GM12878 (cell line): ENCODE data around the gene ST6GALNAC3. TPM values are rescaled to one million over a fixed set of nuclear protein-coding genes. Genes with fewer than 3 reads are reported as not detected.

ENCODE experiments used
- ATAC-seq: fragments of 200-7000 bp; cut with Tn5 transposase; 3 replicates; pipeline ENCODE4 v1.9.1; 2020; ENCODE audit warnings: mild to moderate bottlenecking, moderate library complexity
- BruUV-seq: library from RNA; stranded (reverse); fragments of 400-500 nt; replicated peaks from 2 replicates; lab custom pipeline; 2021; lab: Mats Ljungman, UMichigan
- CTCF ChIA-PET: fragments of 300-600 bp; sonication (Branson Sonifier 250); formaldehyde crosslinking; extraction: SDS; loops from one replicate; lab custom pipeline; 2021; ENCODE audit warnings: inconsistent platforms; lab: Yijun Ruan, JAX
- POLR2A ChIA-PET: fragments of 350-600 bp; formaldehyde crosslinking; extraction: SDS; loops from one replicate; lab custom pipeline; 2021; ENCODE audit warnings: inconsistent platforms; lab: Charles Lee
- RAD21 ChIA-PET: fragments of 300-600 bp; sonication (Branson Sonifier 250); formaldehyde crosslinking; loops from one replicate; lab custom pipeline; 2023; ENCODE audit warnings: antibody characterized with exemption; ENCODE audit not compliant: unreplicated experiment; lab: Charles Lee
- SMC1A ChIA-PET: fragments of 300-600 bp; sonication (Branson Sonifier 250); formaldehyde crosslinking; loops from one replicate; lab custom pipeline; 2023; ENCODE audit not compliant: unreplicated experiment, uncharacterized antibody; lab: Charles Lee
- DNase-seq: peaks from one replicate; pipeline ENCODE4 v3.0.0-alpha.2; 2011; ENCODE audit warnings: low read depth, low spot score
- FAIRE-seq: peaks from 3 replicates; lab custom pipeline; 2011; peaks lifted over from hg19 to GRCh38; lab: Jason Lieb, UNC
- H2AFZ ChIP-seq: 2 replicates; pipeline ENCODE4 v1.6.0; 2011; ENCODE audit warnings: low read depth, low read length, control low read depth; ENCODE audit not compliant: control insufficient read depth
- H3K27ac ChIP-seq: 2 replicates; pipeline ENCODE4 v1.5.1; 2011; ENCODE audit warnings: control low read depth; ENCODE audit not compliant: control insufficient read depth, insufficient read depth
- H3K27me3 ChIP-seq, 2 experiments: replicated peaks in 1 of 2; 2 replicates each; pipeline versions ENCODE4 v1.6.0 to v1.6.1; 2011; ENCODE audit warnings: low read length in 1 of 2; ENCODE audit not compliant: control insufficient read depth in 2 of 2, insufficient read depth in 2 of 2
- H3K36me3 ChIP-seq, 2 experiments: 2 replicates each; pipeline ENCODE4 v1.5.1; 2011; ENCODE audit warnings: low read length in 1 of 2; ENCODE audit not compliant: control insufficient read depth in 2 of 2, insufficient read depth in 2 of 2
- H3K4me1 ChIP-seq: 2 replicates; pipeline ENCODE4 v1.6.1; 2011; ENCODE audit warnings: mild to moderate bottlenecking, low read length, moderate library complexity, mixed read lengths; ENCODE audit not compliant: control insufficient read depth, insufficient read depth
- H3K4me2 ChIP-seq: 2 replicates; pipeline ENCODE4 v1.6.0; 2011; ENCODE audit warnings: control low read depth; ENCODE audit not compliant: control insufficient read depth, insufficient read depth
- H3K4me3 ChIP-seq: fragments of 200-600 bp; sonication (generic); 2 replicates; pipeline ENCODE4 v1.5.1; 2016
- H3K79me2 ChIP-seq: 2 replicates; pipeline ENCODE4 v1.6.0; 2011; ENCODE audit warnings: low read length; ENCODE audit not compliant: control insufficient read depth, insufficient read depth
- H3K9ac ChIP-seq: 2 replicates; pipeline ENCODE4 v1.8.0; 2011; ENCODE audit warnings: low read length, control low read depth, mixed read lengths; ENCODE audit not compliant: control insufficient read depth, insufficient read depth
- H3K9me3 ChIP-seq: replicated peaks from 3 replicates; pipeline ENCODE4 v1.5.1; 2011; ENCODE audit warnings: mild to moderate bottlenecking, low read length; ENCODE audit not compliant: control insufficient read depth, insufficient read depth
- H4K20me1 ChIP-seq: 2 replicates; pipeline ENCODE4 v1.6.0; 2011; ENCODE audit not compliant: control insufficient read depth, insufficient read depth
- CREB1 ChIP-seq: IDR thresholded peaks from 2 replicates; pipeline ENCODE4 v1.6.1; 2012; ENCODE audit warnings: low read depth, mild to moderate bottlenecking, inconsistent platforms
- FOS ChIP-seq: IDR thresholded peaks from 3 replicates; pipeline ENCODE4 v1.6.1; 2011; ENCODE audit warnings: borderline replicate concordance; ENCODE audit not compliant: insufficient read length; ENCODE audit errors: extremely low read depth
- IRF3 ChIP-seq: fragments of 450-650 bp; IDR thresholded peaks from 2 replicates; pipeline ENCODE4 v1.6.1; 2014; ENCODE audit warnings: mild to moderate bottlenecking
- JUND ChIP-seq: IDR thresholded peaks from 2 replicates; pipeline ENCODE4 v1.6.1; 2012; ENCODE audit warnings: low read depth, mild to moderate bottlenecking, low read length, improper control_type of control experiment, moderate library complexity
- MXI1 ChIP-seq: fragments of 150-350 bp; IDR thresholded peaks from 2 replicates; pipeline ENCODE4 v1.6.1; 2011; ENCODE audit warnings: low read depth, mild to moderate bottlenecking, inconsistent platforms, low read length, improper control_type of control experiment
- POLR2AphosphoS2 ChIP-seq: IDR thresholded peaks from 2 replicates; pipeline ENCODE4 v1.6.1; 2011; ENCODE audit warnings: low read depth, mild to moderate bottlenecking, low read length, improper control_type of control experiment, moderate library complexity
- RAD21 ChIP-seq: IDR thresholded peaks from 2 replicates; pipeline ENCODE4 v1.6.1; 2011; ENCODE audit warnings: mild to moderate bottlenecking, low read depth, low read length, moderate library complexity; ENCODE audit not compliant: insufficient read depth
- SMC3 ChIP-seq: IDR thresholded peaks from 2 replicates; pipeline ENCODE4 v1.6.1; 2011; ENCODE audit warnings: low read length, improper control_type of control experiment, borderline replicate concordance
- STAT1 ChIP-seq: fragments of 450-650 bp; conservative IDR thresholded peaks from 2 replicates; pipeline ENCODE4 v1.6.1; 2014; ENCODE audit warnings: antibody characterized with exemption, mild to moderate bottlenecking
- TAF1 ChIP-seq: IDR thresholded peaks from 2 replicates; pipeline ENCODE4 v1.6.1; 2011; ENCODE audit warnings: mild to moderate bottlenecking, low read depth, low read length, borderline replicate concordance
- WGBS: methylation state at CpG from one replicate; pipeline ENCODE4 v1.1.6; 2016; ENCODE audit warnings: low lambda C conversion rate; ENCODE audit not compliant: insufficient replicate concordance, insufficient coverage; ENCODE audit errors: missing lambda C conversion rate; 5-methylcytosine and 5-hydroxymethylcytosine counted together
- in situ Hi-C: fragments of 300-500 bp; cut with MboI; formaldehyde crosslinking; loops from 9 replicates; pipeline ENCODE4 v1.14.3; 2018; ENCODE audit warnings: mixed read lengths
- intact Hi-C: fragments of 100-400 bp; cut with micrococcal nuclease; formaldehyde crosslinking; loops from one replicate; pipeline ENCODE4 v1.14.2; 2022; ENCODE audit not compliant: unreplicated experiment
- polyA plus RNA-seq, 11 experiments: library from polyadenylated mRNA; depleted of rRNA in 4 of 11; unstranded in 6 of 11; stranded (reverse) in 5 of 11; fragments of >200 nt; fragmentation: Nextera tagmentation in 4 of 11; fragmentation: Illumina TruSeq in 1 of 11; extraction: Ambion mirVana in 4 of 11; extraction: Trizol in 1 of 11; gene quantifications; 1 replicate in 1 of 11; 2 replicates in 10 of 11; pipeline versions ENCODE4 v1.2.1 to v1.2.3, GENCODE V29; 2011 to 2016; ENCODE audit warnings: inconsistent platforms in 2 of 11, missing spikeins in 2 of 11, low read depth in 1 of 11
- total RNA-seq, 4 experiments: library from RNA; depleted of rRNA in 3 of 4; stranded (reverse); fragments of >200 nt in 3 of 4; fragmentation: Illumina TruSeq in 1 of 4; extraction: Trizol in 1 of 4; gene quantifications; 2 replicates each; pipeline versions ENCODE4 v1.2.1 to v1.2.3, GENCODE V29; 2013 to 2021

Gene ST6GALNAC3
- total and polyA plus RNA-seq, 10 of the 15 experiments (the other 5 are each of a cell fraction or from before 2014, with no cell fraction given): 0.04 to 0.68 (median 0.18) TPM; not detected in 3

GRCh38 chr1:76501136-76501535 is 426.6 kb downstream of the ST6GALNAC3 start:
- no TSS peak for BruUV-seq
- no peak overlapping the region for H3K27ac ChIP-seq
- no peaks in the 10 kb centered on the region for H4K20me1 ChIP-seq
- no peaks in the 10 kb centered on the region for H3K27me3 ChIP-seq
- in situ Hi-C loops (no loop called here), intact Hi-C loops (no loop called here)
- SMC1A ChIA-PET: interaction anchor here (0.8 to 2.1 kb wide), 2 partner anchors 36 to 447 kb away, joined by 3 to 6 read pairs; no protein-coding TSS in a partner anchor
- no peaks in the 10 kb centered on the region for H3K9me3 ChIP-seq
- POLR2A ChIA-PET: no interaction called here
- no peak overlapping the region for H3K4me3 ChIP-seq
- TF ChIP-seq FOS (no peak), CREB1 (no peak), IRF3 (no peak), POLR2AphosphoS2 (no peak), RAD21 (no peak), MXI1 (no peak), STAT1 (no peak), JUND (no peak), SMC3 (no peak), TAF1 (no peak)
- no peak overlapping the region for H3K9ac ChIP-seq
- no peaks in the 10 kb centered on the region for H3K79me2 ChIP-seq
- WGBS: 0% methylated on average over 2 of the region's 2 CpGs
- RAD21 ChIA-PET: no interaction called here
- DNase-seq: no peak
- H3K36me3 ChIP-seq: no peaks in the 10 kb centered on the region
- H2AFZ ChIP-seq: no peak overlapping the region
- CTCF ChIA-PET: interaction anchor here (1.3 kb wide), 1 partner anchor 347 kb away, joined by 3 read pairs; no protein-coding TSS in a partner anchor
- no peak for ATAC-seq
- H3K4me1 ChIP-seq: no peaks in the 10 kb centered on the region
- H3K4me2 ChIP-seq: no peak overlapping the region
- no peak for FAIRE-seq
